GM12864 (cell line): Measurements from ENCODE around the gene TMEM128.

Experiments used
- DNase-seq: peaks from one replicate; pipeline ENCODE4 v3.0.0-alpha.2; 2011; ENCODE audit warnings: low read depth
- H3K4me3 ChIP-seq: 2 replicates; pipeline ENCODE4 v1.5.1; 2011; ENCODE audit warnings: mild to moderate bottlenecking, low read depth, low read length, control low read depth
- TF ChIP-seq, protein P1 (sequence below): IDR thresholded peaks from 2 replicates; pipeline ENCODE4 v1.5.1; 2011; ENCODE audit warnings: low read depth, mild to moderate bottlenecking, moderate library complexity, low read length, control low read depth, inconsistent platforms; ENCODE audit errors: missing control alignments

Gene TMEM128

DNA sequence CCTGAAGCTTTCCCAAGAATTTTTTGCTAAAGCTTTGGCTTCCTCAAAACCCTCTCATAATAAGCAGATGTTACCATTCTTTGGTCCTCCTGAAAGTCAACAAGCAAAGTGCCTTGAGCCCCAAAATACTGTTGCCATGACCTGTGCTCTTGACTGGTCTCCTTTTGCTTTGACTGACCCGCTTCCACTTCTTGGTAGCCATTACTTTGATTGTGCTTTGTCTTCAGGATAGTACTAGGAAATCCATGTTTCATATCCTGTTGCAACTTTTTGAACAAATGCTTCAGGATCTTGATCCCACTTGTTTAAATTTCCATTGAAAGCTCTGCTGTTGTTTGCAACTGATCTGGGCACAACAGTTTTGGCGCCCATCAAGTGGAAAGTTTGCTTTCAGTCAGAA is 14.4 kb downstream of the TMEM128 start:
- no peak for DNase-seq
- TF ChIP-seq, protein P1, sequence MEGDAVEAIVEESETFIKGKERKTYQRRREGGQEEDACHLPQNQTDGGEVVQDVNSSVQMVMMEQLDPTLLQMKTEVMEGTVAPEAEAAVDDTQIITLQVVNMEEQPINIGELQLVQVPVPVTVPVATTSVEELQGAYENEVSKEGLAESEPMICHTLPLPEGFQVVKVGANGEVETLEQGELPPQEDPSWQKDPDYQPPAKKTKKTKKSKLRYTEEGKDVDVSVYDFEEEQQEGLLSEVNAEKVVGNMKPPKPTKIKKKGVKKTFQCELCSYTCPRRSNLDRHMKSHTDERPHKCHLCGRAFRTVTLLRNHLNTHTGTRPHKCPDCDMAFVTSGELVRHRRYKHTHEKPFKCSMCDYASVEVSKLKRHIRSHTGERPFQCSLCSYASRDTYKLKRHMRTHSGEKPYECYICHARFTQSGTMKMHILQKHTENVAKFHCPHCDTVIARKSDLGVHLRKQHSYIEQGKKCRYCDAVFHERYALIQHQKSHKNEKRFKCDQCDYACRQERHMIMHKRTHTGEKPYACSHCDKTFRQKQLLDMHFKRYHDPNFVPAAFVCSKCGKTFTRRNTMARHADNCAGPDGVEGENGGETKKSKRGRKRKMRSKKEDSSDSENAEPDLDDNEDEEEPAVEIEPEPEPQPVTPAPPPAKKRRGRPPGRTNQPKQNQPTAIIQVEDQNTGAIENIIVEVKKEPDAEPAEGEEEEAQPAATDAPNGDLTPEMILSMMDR: no peak
- H3K4me3 ChIP-seq: no peak overlapping the region

DNA sequence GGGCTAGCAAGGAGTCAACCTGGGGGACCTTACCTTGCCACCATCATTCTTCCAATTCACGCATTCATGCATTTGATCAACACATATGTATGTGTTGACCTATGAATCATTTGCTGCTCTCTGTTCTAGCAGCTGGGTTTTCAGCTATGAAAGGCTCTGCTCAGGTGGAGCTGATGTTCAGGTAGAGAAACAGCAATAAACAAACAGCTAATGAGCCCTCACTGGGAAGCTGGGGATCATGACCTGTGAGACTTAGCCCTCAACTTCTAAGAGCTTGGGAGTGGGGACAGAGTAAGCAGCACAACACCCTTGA is 19.7 kb downstream of the TMEM128 start:
- H3K4me3 ChIP-seq: no peak overlapping the region
- TF ChIP-seq, protein P1: no peak
- DNase-seq: no peak

DNA sequence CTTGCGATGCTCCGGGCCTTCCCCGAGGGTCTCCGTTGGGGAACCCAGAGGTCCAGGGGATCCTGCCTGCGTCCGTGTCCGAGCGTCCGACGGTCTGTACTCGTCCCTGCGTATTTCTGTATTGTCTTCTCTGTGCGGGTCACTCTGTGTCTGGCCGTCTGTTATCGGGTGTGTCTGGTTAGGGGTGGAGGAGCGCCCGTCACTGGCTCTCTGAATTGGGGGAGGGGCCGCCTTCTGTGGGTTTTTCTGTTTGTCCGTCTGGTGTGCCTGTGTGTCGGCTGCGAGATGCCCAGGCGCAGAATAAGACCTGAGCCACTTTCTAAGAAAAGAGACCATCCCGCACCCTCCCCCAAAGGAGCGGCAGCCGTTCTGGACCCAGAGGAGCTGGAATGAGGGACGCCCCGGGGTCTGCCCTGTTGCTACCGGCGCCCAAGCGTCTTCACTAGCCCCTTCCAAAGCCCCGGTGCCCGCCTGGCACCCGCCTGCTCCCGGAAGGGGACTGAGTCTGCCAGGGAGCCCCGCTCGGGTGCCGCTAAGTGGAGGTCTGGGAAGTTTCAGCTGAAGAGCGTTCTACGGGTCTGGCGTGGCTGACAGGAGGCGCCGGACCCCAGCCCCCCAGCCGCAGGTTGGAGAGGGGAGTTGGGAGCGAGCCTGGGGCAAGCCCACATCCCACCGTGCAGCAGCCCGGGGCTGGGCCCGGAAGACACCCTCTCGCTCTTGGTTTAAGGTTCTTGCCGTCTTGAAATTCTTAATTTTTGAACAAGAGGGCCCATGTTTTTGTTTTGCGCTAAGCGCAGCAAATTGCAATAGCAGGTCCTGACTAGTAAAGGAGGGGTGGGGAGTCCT is 20.3 kb downstream of the TMEM128 start:
- H3K4me3 ChIP-seq: no peak overlapping the region
- no peak for DNase-seq
- TF ChIP-seq, protein P1: no peak

DNA sequence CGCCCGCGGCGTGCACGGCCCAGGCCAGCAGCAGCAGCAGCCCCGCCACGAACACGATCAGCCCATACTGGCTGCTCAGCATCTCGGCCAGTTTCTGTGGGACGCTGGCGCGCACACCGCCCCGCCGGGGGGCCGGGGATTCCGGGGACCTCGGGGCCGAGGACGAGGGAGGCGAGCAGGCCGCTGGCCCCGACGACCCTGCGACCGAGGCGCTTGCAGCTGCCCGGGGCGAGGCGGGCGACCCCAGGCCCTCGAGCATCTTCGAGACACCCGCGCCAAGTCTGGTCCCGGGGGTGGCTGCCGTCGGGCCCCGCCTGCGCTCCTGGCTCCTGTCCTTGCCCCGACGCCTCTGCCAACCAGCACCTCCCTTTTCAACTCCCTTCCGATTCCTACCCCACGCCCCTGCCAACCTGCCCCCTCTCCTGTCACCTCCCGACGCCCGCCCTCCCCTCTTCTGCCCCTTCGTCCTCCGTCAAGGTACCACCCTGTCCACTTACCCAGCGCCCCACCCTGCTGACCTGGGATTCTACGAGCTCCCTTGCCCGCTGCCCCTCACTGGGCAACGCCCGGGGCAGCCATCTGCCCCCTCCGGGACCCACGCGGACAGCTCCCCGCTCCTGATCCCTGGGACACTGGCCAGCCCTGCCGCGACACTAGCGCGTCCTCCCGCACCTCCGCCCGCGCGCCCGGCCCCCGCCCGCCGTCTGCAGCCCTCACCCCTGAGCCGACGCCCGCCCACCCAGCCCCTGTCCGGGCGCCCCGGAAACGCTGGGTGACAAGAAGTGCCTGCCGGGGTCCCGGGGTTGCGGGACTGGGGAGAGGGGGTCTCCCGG is 21.2 kb downstream of the TMEM128 start, which contains the start of gene OTOP1:
Gene OTOP1 (minus strand): TSS at position 324 of the 833 bp plus-strand sequence. CDS start 65 bp downstream, at position 259.
- DNase-seq: no peak
- TF ChIP-seq, protein P1: no peak
- H3K4me3 ChIP-seq: no peak within 1 kb of the TSS

DNA sequence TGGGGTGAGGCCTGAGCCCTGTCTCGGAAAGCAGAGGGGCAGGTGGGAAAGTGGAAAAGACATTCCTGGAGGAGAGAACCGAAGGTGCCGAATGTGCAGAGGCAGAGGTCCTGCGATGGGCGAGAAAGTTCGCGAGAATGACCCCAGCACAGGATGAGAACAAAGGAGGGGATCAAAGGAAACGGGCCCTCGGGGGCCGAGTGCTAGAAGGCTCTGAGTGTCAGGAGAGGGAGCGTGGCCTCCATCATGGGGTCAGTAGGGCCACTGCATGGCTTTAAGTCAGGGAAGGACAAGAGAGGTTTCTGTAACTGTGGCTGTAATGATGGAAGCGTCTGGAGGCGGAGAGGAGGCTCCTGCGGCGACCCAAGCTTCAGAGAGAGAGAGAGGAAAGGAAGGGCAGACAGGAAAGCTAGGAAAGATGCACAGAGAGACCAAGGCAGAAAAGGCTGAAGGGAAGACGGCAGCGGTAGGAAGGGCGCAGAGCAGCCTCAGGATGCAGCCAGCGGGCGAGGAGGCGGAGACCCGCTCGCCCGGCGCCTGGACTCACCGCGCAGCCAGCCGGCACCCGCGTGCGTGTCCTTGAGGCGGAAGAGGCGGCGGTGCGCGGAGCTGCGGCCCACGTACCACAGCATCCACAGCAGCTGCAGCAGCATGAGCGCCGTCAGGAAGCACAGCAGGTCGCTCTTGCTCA is 22.0 kb downstream of the TMEM128 start:
- TF ChIP-seq, protein P1: no peak
- H3K4me3 ChIP-seq: no peak overlapping the region
- DNase-seq: no peak

DNA sequence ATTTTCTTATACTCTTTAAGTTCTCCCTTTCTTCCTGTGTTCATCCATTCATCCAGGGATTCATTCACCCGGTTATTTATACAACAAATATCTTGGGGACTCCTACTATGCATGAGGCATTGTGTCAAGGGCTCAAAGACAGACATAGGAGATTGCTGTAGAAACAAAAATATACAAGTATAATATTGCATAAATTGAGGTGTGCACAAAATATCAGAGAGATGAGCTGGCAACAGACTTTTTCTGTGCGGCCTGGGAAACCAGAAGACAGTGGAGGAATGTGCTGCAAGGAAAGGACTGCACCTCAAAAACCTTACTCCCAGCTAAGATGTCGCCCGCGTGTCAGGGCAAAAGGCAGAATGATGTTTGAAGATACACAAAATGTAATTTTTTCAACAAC is 30.9 kb downstream of the TMEM128 start:
- TF ChIP-seq, protein P1: no peak
- H3K4me3 ChIP-seq: no peak overlapping the region
- DNase-seq: no peak
